PC-9 (cell line): ENCODE measurements around the gene E2F2.

Experiments used
- EZH2 ChIP-seq: fragments of 200-600 bp; sonication (generic); IDR thresholded peaks from 2 replicates; pipeline ENCODE4 v1.8.0; 2017; ENCODE audit warnings: antibody characterized with exemption, low read depth
- TF ChIP-seq, protein P1 (sequence below): fragments of 200-600 bp; sonication (generic); conservative IDR thresholded peaks from 2 replicates; pipeline ENCODE4 v1.6.1; 2017; ENCODE audit warnings: mixed run types, antibody characterized with exemption, mild to moderate bottlenecking, moderate library complexity

DNA sequence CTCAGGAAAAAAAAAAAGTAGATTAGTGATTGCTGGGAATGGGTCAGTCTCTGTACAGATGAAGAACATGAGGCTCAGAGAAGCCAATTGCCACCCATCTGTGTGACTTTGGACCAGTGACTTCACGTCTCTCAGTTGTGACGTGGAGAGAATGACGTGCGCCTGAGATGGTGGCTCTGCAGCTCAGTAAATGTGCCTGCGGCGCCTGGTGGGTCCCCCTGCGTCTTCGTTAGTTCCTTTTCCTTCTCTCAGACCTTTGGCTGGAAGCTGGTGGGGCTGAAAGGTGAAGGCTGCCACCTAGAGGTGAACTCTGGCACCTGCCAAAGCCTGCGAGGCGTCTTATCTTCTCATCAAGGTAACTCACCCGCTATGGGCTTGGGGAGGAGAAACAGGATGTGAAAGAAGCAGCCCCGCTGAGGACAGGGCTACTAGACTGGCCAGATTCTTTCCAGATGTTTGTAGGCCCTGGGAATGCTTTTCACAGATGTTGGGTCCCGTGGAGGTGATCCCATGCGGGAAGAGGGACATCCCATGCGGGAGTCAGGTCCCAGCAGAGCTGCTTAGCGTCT, 8.7 kb upstream of the E2F2 start:
- TF ChIP-seq, protein P1, sequence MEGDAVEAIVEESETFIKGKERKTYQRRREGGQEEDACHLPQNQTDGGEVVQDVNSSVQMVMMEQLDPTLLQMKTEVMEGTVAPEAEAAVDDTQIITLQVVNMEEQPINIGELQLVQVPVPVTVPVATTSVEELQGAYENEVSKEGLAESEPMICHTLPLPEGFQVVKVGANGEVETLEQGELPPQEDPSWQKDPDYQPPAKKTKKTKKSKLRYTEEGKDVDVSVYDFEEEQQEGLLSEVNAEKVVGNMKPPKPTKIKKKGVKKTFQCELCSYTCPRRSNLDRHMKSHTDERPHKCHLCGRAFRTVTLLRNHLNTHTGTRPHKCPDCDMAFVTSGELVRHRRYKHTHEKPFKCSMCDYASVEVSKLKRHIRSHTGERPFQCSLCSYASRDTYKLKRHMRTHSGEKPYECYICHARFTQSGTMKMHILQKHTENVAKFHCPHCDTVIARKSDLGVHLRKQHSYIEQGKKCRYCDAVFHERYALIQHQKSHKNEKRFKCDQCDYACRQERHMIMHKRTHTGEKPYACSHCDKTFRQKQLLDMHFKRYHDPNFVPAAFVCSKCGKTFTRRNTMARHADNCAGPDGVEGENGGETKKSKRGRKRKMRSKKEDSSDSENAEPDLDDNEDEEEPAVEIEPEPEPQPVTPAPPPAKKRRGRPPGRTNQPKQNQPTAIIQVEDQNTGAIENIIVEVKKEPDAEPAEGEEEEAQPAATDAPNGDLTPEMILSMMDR = peak; percentile 90
- TF ChIP-seq EZH2 = no peak
